Measurements from ENCODE around the gene EFCAB8.

Gene EFCAB8

DNA sequence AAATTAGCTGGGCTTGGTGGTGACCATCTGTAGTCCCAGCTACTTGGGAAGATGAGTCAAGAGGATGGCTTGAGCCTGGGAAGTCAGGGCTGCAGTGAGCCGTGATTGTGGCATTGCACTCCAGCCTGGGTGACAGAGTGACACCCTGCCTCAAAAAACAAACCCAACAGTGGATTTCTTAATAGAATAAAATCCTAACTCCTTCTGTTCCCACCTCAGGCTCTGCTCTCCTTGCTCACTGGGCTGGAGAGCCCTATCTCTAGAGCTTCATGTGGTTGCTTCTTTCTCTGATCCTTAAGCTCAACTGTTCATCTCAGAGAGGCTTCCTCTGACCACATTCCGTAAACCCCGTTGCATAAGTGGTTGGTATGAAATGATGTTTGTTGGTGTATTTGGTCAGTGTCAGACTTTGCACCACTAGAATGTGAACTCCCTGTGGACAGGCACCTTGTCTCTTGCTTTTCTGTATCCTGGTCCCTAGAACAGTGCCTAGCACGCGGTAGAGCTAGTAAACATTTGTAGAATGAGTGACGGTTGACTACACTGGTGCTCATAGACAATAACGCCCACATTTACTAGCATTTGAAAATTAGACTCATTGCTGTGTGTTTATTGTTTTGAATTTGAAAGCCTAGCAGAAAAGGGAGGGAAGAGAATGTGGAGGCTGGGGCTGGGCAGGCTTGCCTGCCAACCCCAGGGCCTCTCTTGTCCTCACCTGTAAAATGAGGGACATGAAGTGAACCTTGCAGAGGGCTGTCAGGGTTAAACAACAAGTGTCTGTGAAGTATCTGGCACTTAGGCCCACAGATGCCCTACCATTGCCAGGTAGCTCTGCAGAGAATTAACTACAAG, 34.8 kb upstream of the EFCAB8 start:
- TF ChIP-seq TEAD4 (IDR thresholded peaks at IDR 0.05): no peak
- no peak for TF ChIP-seq YY1 (IDR thresholded peaks at IDR 0.05; ENCODE audit: low read depth)
- no peak for TF ChIP-seq USF1 (IDR thresholded peaks at IDR 0.05)
- no peak for TF ChIP-seq CEBPB (IDR thresholded peaks at IDR 0.05)
- no peak for TF ChIP-seq CREB1 (IDR thresholded peaks at IDR 0.05; ENCODE audit: low read depth)
- no peak for TF ChIP-seq NFIC (IDR thresholded peaks at IDR 0.05)

DNA sequence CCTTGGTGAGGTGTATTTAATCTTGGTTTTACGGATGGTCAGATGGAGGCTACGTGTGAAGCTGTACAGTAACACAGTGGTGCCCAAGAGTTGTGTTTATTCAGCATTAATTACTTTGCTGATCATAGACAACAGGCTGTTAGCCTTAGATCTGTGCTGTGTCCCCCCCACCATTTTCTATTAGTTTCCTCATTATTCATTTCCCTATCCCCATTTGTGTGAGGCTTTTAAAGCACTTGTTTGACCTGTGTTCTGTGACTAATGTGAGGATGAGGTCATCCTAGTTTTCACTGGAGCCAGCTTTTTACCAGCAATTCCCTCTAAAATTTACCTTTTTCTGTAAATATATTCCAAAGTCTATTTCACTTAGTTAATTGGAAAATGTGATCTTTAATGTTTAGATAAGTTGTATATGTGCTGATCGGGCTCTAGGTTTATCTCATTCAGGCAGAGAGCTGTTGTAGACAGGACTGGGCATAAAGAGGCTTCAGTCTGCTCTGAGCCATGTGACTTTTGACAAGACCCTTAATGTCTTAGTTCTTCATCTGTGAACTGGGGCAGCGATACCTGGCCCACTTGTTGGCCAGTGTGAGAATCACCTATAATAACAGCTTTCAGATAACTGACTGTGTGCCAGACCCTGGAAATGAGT, 30.6 kb upstream of the EFCAB8 start:
- TF ChIP-seq, protein P1, sequence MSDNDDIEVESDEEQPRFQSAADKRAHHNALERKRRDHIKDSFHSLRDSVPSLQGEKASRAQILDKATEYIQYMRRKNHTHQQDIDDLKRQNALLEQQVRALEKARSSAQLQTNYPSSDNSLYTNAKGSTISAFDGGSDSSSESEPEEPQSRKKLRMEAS (IDR thresholded peaks at IDR 0.05): no peak
- TF ChIP-seq EP300 (IDR thresholded peaks at IDR 0.05; ENCODE audit: borderline replicate concordance) (no peak), USF1 (IDR thresholded peaks at IDR 0.05) (no peak), CEBPB (IDR thresholded peaks at IDR 0.05) (no peak), NFIC (IDR thresholded peaks at IDR 0.05) (no peak)
- TF ChIP-seq, protein P2, sequence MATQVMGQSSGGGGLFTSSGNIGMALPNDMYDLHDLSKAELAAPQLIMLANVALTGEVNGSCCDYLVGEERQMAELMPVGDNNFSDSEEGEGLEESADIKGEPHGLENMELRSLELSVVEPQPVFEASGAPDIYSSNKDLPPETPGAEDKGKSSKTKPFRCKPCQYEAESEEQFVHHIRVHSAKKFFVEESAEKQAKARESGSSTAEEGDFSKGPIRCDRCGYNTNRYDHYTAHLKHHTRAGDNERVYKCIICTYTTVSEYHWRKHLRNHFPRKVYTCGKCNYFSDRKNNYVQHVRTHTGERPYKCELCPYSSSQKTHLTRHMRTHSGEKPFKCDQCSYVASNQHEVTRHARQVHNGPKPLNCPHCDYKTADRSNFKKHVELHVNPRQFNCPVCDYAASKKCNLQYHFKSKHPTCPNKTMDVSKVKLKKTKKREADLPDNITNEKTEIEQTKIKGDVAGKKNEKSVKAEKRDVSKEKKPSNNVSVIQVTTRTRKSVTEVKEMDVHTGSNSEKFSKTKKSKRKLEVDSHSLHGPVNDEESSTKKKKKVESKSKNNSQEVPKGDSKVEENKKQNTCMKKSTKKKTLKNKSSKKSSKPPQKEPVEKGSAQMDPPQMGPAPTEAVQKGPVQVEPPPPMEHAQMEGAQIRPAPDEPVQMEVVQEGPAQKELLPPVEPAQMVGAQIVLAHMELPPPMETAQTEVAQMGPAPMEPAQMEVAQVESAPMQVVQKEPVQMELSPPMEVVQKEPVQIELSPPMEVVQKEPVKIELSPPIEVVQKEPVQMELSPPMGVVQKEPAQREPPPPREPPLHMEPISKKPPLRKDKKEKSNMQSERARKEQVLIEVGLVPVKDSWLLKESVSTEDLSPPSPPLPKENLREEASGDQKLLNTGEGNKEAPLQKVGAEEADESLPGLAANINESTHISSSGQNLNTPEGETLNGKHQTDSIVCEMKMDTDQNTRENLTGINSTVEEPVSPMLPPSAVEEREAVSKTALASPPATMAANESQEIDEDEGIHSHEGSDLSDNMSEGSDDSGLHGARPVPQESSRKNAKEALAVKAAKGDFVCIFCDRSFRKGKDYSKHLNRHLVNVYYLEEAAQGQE (IDR thresholded peaks at IDR 0.05; ENCODE audit: low read depth): no peak

GRCh38 chr20:32829311-32830005, 29.3 kb upstream of the EFCAB8 start:
- TF ChIP-seq EP300 (IDR thresholded peaks at IDR 0.05; ENCODE audit: borderline replicate concordance): no peak

DNA sequence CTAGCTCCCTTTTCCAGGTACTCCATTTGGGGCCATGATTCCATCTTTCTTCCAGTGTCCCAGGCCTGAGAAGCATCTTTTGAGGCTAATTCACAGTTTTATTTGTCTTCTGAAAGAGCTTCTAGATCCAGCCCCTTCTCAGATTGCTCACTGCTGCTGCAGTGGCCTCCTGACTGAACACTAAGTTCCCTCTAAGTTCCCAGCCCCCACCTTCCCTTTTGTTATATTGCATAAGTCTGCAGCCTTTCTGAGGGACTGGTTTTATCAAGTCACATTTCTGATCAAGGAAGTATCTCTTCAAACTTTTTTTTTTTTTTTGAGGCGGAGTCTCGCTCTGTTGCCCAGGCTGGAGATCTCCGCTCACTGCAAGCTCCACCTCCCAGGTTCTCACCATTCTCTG, 28.3 kb upstream of the EFCAB8 start:
- TF ChIP-seq TAF1 (IDR thresholded peaks at IDR 0.05; ENCODE audit: low read depth): no peak
- no peak for TF ChIP-seq EGR1 (IDR thresholded peaks at IDR 0.05)
- no peak for TF ChIP-seq CREB1 (IDR thresholded peaks at IDR 0.05; ENCODE audit: low read depth)
- TF ChIP-seq ZBTB7A (IDR thresholded peaks at IDR 0.05; ENCODE audit: low read depth): no peak
- TF ChIP-seq TCF12 (IDR thresholded peaks at IDR 0.05; ENCODE audit: low read depth): no peak
- TF ChIP-seq, protein P1 (IDR thresholded peaks at IDR 0.05): no peak

GRCh38 chr20:32831982-32832381, 26.7 kb upstream of the EFCAB8 start:
- TF ChIP-seq, protein P2 (IDR thresholded peaks at IDR 0.05; ENCODE audit: low read depth): no peak
- TF ChIP-seq FOXM1 (IDR thresholded peaks at IDR 0.05; ENCODE audit: borderline replicate concordance, low read depth): no peak
- no peak for TF ChIP-seq CEBPB (IDR thresholded peaks at IDR 0.05)
- no peak for TF ChIP-seq EP300 (IDR thresholded peaks at IDR 0.05; ENCODE audit: borderline replicate concordance)

- TF ChIP-seq YY1 (IDR thresholded peaks at IDR 0.05; ENCODE audit: low read depth): no peak
- TF ChIP-seq RAD21 (IDR thresholded peaks at IDR 0.05; ENCODE audit: low read depth): no peak
- TF ChIP-seq ZBTB7A (IDR thresholded peaks at IDR 0.05; ENCODE audit: low read depth): no peak
- TF ChIP-seq EGR1 (IDR thresholded peaks at IDR 0.05): no peak
- TF ChIP-seq, protein P2 (IDR thresholded peaks at IDR 0.05; ENCODE audit: low read depth): no peak
- TF ChIP-seq TAF1 (IDR thresholded peaks at IDR 0.05; ENCODE audit: low read depth): no peak
- TF ChIP-seq, protein P1 (IDR thresholded peaks at IDR 0.05): no peak
- no peak for TF ChIP-seq FOXM1 (IDR thresholded peaks at IDR 0.05; ENCODE audit: borderline replicate concordance, low read depth)
- no peak for TF ChIP-seq USF1 (IDR thresholded peaks at IDR 0.05)
- TF ChIP-seq TEAD4 (IDR thresholded peaks at IDR 0.05): no peak
- TF ChIP-seq NFIC (IDR thresholded peaks at IDR 0.05): no peak
These were observed 26.1 kb upstream of the EFCAB8 start for GRCh38 chr20:32832664-32833063.

Data from Ishikawa (cell line).